ENCODE data around the gene NFYC.
A peak's percentile ranks its signal among the peaks of the same experiment; 100 is the strongest.

The NFYC gene

DNA sequence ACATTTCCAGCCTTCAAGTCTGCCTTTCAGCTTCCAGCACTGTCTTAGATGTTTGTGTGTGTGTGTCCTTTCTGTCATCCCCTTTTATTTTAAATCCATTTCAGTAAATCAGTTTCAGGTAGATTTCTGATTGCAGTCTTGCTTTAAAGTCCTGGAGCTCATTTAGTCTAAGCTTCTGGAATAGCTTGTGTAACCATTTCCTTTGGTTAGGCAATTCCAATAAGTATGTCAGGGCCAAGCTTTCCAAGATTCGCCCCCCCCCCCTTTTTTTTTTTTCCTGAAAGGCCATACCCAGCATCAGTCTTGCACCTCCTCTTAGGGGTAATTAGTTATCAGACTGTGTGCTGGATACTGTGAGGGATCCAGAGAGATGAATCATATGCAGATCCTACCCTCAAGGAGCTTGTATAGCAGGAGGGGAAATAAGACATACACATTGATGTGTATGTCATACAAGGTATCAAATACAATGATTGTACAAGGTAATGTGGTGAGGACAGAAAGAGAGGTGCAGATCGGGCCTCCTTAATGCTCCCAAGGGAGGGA is 41.3 kb downstream of the NFYC start:
- H3K9ac ChIP-seq (ENCODE audit: insufficient read length) = no peak overlapping the region
- H3K4me3 ChIP-seq = no peak overlapping the region
- 0 out of 2 replicates have a peak, but pooled peaks cover 2% of the 10 kb centered on the region for H3K9me3 ChIP-seq (ENCODE audit: low read depth, low read length)
- TF ChIP-seq FOXP2 (optimal IDR thresholded peaks at IDR 0.05; ENCODE audit: control extremely low read depth, extremely low read length, insufficient read depth) (no peak), EZH2 (IDR thresholded peaks at IDR 0.05) (no peak), POLR2AphosphoS5 (IDR thresholded peaks at IDR 0.05; ENCODE audit: borderline replicate concordance, low read depth, low read length) (no peak)
- no peak overlapping the region for H3K27ac ChIP-seq
- H3K36me3 ChIP-seq (ENCODE audit: insufficient read depth, low read length) = 0 out of 2 replicates have a peak, but pooled peaks cover 5% of the 10 kb centered on the region
- no peak for DNase-seq (ENCODE audit: low read depth, low spot score)

DNA sequence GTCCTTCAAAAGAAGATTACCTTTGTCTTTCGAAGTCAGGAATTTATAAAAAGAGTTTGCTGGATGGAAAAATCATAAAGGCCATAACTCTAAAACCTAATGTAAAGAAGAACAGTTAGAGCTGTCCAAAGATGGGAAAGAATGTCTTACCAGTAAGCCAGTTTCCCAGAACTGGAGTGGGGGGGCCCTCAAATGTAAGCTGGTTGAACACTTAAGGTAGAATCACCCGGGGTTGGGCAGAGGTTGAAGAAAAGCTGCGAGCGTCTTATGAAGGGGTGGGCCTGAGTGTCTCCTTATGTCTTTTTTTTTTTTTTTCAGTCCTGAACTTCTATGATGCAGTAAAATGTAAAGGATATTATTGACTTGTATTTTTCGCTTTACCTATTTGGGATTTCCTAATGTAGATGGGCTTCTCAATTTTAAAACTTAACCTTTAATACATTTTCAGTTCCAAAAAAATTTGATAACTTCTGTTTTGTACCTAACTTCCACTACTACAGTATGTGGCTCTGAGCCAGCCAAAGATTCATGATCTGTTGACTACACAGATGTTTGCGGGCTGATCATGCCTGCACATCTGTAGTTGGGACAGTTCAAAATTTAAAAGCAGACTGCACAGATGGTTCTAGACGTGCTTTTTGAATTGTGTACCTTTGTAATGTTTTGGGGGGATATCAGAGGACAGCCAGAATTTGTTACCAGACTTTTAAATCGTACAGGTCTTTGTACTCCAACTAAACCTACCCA is 43.6 kb downstream of the NFYC start:
- DNase-seq (ENCODE audit: low read depth, low spot score) = no peak

DNA sequence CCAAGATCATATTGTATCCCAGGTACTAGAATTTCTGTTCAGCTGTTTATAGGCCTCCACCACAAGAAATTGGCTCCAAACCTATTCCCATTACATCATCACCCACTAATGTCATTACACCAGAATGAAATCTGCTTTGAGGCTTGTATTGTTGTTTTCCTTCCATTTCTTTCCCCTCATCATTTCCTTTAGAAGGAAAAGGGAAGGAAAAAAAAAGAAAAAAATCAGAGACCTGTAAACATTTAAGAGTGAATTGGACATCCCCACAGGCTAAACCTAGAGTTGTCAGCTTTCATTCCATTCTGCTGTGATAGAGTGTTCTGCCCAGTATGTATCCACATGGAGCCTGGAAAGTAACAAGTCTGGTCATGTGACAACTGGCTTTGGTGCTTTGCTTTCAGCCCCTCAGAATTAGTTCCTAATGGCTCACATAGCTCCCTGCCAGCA is 44.6 kb downstream of the NFYC start:
- H3K27ac ChIP-seq = no peak overlapping the region
- no peak for DNase-seq (ENCODE audit: low read depth, low spot score)

More for the DNA sequence above, 43.6 kb downstream of the NFYC start:
- Histone ChIP-seq H3K4me3 (no peak overlapping the region), H3K9ac (ENCODE audit: insufficient read length) (no peak overlapping the region), H3K27ac (no peak overlapping the region), H3K9me3 (ENCODE audit: low read depth, low read length) (0 out of 2 replicates have a peak, but pooled peaks cover 2% of the 10 kb centered on the region), H3K36me3 (ENCODE audit: insufficient read depth, low read length) (peaks cover 22% of the 10 kb centered on the region)
- TF ChIP-seq FOXP2 (optimal IDR thresholded peaks at IDR 0.05; ENCODE audit: control extremely low read depth, extremely low read length, insufficient read depth) = no peak
- TF ChIP-seq POLR2AphosphoS5 (IDR thresholded peaks at IDR 0.05; ENCODE audit: borderline replicate concordance, low read depth, low read length) = no peak
- no peak for TF ChIP-seq EZH2 (IDR thresholded peaks at IDR 0.05)

DNA sequence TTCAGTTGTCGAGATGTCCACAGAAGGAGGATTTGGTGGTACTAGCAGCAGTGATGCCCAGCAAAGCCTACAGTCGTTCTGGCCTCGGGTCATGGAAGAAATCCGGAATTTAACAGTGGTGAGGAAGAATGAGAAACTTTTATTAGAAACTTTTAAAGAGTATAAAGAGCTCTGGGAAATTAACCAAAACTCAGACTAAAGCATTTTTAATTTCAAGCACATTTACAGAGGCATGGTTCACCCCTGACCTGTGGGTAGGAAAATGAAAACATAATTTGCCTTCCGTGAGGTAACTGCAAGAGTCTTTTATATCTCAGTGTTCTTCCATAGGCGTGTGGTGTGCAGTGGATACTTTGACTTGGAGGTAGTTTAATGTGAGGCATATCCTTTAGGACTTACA is 47.3 kb downstream of the NFYC start:
- Histone ChIP-seq H3K36me3 (ENCODE audit: insufficient read depth, low read length) (peaks cover 52% of the 10 kb centered on the region), H3K4me3 (no peak overlapping the region), H3K27ac (peak overlapping the region; percentile 50; the same call in 1 of the 2 replicates), H3K9ac (ENCODE audit: insufficient read length) (no peak overlapping the region), H3K9me3 (ENCODE audit: low read depth, low read length) (0 out of 2 replicates have a peak, but pooled peaks cover 2% of the 10 kb centered on the region)
- no peak for TF ChIP-seq FOXP2 (optimal IDR thresholded peaks at IDR 0.05; ENCODE audit: control extremely low read depth, extremely low read length, insufficient read depth)
- no peak for TF ChIP-seq POLR2AphosphoS5 (IDR thresholded peaks at IDR 0.05; ENCODE audit: borderline replicate concordance, low read depth, low read length)
- no peak for TF ChIP-seq EZH2 (IDR thresholded peaks at IDR 0.05)
- no peak for DNase-seq (ENCODE audit: low read depth, low spot score)

More for the DNA sequence above, 44.6 kb downstream of the NFYC start:
- Histone ChIP-seq H3K9ac (ENCODE audit: insufficient read length) (no peak overlapping the region), H3K36me3 (ENCODE audit: insufficient read depth, low read length) (peaks cover 32% of the 10 kb centered on the region), H3K9me3 (ENCODE audit: low read depth, low read length) (0 out of 2 replicates have a peak, but pooled peaks cover 2% of the 10 kb centered on the region), H3K4me3 (no peak overlapping the region)
- no peak for TF ChIP-seq FOXP2 (optimal IDR thresholded peaks at IDR 0.05; ENCODE audit: control extremely low read depth, extremely low read length, insufficient read depth)
- no peak for TF ChIP-seq EZH2 (IDR thresholded peaks at IDR 0.05)
- no peak for TF ChIP-seq POLR2AphosphoS5 (IDR thresholded peaks at IDR 0.05; ENCODE audit: borderline replicate concordance, low read depth, low read length)

DNA sequence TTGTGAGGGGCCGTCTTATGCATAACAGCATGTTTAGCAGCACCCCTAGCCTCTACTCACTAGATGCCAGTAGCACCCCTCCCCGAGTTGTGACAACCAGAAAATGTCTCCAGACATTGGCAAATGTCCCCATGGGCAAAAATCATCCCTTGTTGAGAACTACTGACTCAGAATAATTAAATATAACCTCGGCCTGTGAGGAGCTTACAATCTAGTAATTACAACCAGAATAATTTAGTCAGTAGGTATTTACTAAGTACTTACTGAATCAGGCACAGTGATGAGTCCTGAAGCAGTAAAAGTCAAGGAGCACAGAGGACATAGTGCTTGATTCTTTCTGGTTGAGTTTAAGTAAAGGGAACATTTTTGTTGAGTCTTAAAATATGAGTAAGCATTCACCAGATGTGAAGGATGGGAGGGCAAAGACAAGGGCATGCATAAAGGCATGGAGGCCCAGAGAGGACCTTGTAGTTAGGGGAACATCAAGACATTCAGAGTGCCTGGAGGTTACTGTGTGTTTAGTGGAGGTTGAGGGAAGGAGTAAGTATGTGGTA is 48.0 kb downstream of the NFYC start:
- peaks cover 58% of the 10 kb centered on the region for H3K36me3 ChIP-seq (ENCODE audit: insufficient read depth, low read length)
- no peak overlapping the region for H3K27ac ChIP-seq
- DNase-seq (ENCODE audit: low read depth, low spot score) = no peak
- H3K4me3 ChIP-seq = no peak overlapping the region
- H3K9me3 ChIP-seq (ENCODE audit: low read depth, low read length) = 0 out of 2 replicates have a peak, but pooled peaks cover 2% of the 10 kb centered on the region
- H3K9ac ChIP-seq (ENCODE audit: insufficient read length) = no peak overlapping the region
- TF ChIP-seq FOXP2 (optimal IDR thresholded peaks at IDR 0.05; ENCODE audit: control extremely low read depth, extremely low read length, insufficient read depth) = no peak
- no peak for TF ChIP-seq EZH2 (IDR thresholded peaks at IDR 0.05)
- no peak for TF ChIP-seq POLR2AphosphoS5 (IDR thresholded peaks at IDR 0.05; ENCODE audit: borderline replicate concordance, low read depth, low read length)

DNA sequence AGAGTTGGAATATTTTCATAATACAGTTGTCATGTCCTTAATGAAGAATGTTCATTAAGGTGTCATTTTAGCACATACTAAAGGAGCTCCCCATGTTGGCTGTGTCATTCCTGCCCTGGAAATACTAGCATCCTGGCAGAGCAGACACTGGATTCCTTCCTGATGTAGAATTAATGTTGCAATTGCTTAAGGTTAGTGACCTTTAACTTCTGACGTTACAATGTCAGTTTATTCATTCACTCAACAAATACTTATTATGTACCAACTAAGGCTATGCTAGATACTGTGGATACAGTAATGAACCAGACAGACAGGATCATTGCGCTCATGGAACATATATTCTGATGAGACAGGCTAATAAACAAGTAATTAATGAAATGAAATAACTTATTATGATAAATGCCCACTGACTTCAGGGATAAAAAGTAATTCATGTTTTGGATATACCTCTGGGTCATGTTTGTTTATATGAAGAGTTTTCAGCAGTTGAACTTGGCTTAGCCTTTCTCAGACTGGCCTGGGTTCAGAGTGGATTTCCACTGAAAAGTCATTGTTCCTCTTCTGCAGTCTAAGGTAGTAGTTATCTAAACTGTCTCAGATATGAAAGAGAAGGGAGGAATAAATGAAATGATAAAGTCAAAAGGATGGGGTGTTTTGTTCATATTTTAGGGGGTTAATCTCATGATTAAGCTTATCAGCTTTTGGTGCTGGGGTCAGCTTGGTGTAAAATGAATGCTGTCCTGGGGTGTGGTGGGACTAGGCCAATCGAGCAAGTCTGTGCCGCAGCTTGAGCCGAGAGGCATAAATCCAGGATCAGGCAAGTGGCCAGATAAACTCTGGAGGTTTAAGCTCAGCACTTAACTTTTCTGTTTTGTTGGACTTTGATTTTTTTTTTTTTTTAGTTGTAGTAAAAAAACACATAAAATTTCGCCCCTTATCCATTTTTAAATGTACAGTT is 48.8 kb downstream of the NFYC start:
- DNase-seq (ENCODE audit: low read depth, low spot score) = no peak
- no peak for TF ChIP-seq FOXP2 (optimal IDR thresholded peaks at IDR 0.05; ENCODE audit: control extremely low read depth, extremely low read length, insufficient read depth)
- no peak for TF ChIP-seq POLR2AphosphoS5 (IDR thresholded peaks at IDR 0.05; ENCODE audit: borderline replicate concordance, low read depth, low read length)
- no peak for TF ChIP-seq EZH2 (IDR thresholded peaks at IDR 0.05)
- Histone ChIP-seq H3K9me3 (ENCODE audit: low read depth, low read length) (0 out of 2 replicates have a peak, but pooled peaks cover under 1% of the 10 kb centered on the region), H3K9ac (ENCODE audit: insufficient read length) (no peak overlapping the region), H3K4me3 (no peak overlapping the region), H3K36me3 (ENCODE audit: insufficient read depth, low read length) (peaks cover 61% of the 10 kb centered on the region), H3K27ac (no peak overlapping the region)

DNA sequence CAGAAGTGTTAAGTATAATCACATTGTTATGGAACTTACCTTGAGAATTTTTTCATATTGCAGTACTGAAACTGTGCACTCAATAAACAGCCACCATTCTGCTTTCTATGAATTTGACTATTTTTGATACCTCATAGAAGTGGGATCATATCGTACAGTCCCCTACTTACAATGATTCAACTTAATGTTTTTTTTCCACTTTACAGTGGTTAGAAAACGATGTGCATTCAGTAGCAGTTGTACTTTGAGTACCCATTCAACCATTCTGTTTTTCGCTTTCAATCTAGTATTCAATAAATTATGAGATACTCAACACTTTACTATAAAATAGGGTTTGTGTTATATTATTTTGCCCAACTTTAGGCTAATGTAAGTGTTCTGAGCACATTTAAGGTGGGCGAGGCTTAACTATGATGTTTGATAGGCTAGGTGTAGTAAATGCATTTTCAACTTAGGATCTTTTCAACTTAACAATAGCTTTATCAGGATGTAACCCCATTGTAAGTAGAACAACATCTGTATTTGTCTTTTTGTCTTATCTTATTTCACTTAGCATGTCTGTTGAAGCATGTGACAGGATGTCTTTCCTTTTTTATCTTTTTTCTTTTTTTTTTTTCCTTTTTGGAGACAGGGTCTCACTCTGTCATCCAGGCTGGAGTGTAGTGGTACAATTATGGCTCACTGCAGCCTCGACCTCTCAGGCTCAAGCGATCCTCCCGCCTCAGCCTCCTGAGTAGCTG is 49.7 kb downstream of the NFYC start:
- no peak overlapping the region for H3K9ac ChIP-seq (ENCODE audit: insufficient read length)
- H3K4me3 ChIP-seq = no peak overlapping the region
- H3K36me3 ChIP-seq (ENCODE audit: insufficient read depth, low read length) = peaks cover 66% of the 10 kb centered on the region
- H3K27ac ChIP-seq = no peak overlapping the region
- DNase-seq (ENCODE audit: low read depth, low spot score) = no peak
- no peak for TF ChIP-seq EZH2 (IDR thresholded peaks at IDR 0.05)
- TF ChIP-seq POLR2AphosphoS5 (IDR thresholded peaks at IDR 0.05; ENCODE audit: borderline replicate concordance, low read depth, low read length) = no peak
- TF ChIP-seq FOXP2 (optimal IDR thresholded peaks at IDR 0.05; ENCODE audit: control extremely low read depth, extremely low read length, insufficient read depth) = no peak
- no peaks in the 10 kb centered on the region for H3K9me3 ChIP-seq (ENCODE audit: low read depth, low read length)
